HG02642 (cell line): Measurements from ENCODE around the gene MAP3K4.

Experiments used
- ATAC-seq: cut with Tn5 transposase; IDR thresholded peaks from one replicate; pipeline ENCODE4 v1.9.1; 2021; ENCODE audit warnings: mild to moderate bottlenecking; ENCODE audit not compliant: unreplicated experiment, poor library complexity

The MAP3K4 gene

DNA sequence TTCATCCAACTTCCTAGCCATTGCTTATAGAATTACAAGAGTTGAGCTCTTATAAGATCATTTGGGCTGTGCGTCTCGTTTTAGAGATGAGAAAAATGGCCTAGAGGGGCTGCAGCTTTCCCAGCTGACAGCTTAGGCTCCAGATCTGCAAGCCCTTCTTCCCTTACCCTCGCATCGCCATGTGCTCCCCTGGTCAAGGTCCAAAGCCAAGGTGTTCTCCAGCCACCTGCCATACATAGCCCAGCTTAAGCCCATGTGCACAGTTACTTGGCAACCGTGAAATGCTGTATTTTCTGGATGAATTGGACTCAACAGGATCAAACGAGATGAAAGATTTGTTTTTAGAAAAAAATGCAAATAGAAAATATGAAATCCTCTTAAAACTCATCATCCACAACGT, 7.9 kb downstream of the MAP3K4 start:
- ATAC-seq: no peak

DNA sequence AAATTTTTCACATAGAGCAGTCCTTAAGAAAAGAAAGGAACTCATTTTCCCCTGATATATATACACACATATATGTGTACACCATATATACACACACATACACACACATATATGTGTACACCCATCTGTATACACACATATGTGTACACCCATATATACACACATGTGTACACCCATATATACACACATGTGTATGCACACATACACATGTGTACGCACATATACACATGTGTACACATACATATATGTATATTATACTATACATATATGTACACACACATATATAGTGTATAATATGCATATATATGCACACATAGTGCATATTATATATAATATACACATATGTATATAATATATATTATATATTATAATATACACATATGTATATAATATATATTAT, 9.1 kb downstream of the MAP3K4 start:
- no peak for ATAC-seq

DNA sequence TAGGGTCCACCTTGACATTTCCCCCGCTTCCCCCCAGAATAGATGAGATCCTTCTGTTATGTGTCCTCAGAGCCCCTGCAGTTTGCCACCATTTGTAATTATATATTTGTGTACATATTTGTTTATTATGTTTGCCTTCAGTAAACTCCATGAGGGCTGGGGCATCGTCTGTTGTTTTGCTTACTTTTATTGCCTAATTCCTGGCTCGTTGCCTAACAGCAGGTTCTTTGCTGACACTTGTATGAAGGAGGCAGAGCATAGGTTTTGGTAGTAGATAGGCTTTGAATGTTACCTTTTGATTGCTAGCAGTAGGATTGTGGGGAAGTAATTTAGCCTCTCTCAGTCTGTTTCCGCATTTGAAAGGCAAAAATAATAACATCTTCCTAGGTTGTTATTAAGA, 9.9 kb downstream of the MAP3K4 start:
- no peak for ATAC-seq

DNA sequence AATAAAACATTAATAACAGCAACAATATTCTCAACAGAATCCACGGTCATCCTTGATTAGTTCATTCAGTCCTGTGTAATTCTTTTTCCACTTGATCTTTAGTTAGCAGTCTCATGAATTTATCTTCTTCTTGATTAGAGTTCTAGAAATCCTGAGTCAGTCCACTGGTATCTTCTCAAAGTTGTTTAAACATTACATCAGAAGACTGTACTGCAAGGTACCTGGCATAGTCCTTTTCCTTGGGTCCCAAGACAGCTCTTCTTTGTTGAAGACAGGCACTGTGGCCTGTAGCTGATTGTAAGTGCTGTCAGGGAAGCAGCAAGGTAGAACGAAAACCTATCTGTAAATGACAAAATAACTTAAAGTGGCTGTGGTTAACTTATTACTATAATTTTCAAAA, 11.8 kb downstream of the MAP3K4 start:
- no peak for ATAC-seq

DNA sequence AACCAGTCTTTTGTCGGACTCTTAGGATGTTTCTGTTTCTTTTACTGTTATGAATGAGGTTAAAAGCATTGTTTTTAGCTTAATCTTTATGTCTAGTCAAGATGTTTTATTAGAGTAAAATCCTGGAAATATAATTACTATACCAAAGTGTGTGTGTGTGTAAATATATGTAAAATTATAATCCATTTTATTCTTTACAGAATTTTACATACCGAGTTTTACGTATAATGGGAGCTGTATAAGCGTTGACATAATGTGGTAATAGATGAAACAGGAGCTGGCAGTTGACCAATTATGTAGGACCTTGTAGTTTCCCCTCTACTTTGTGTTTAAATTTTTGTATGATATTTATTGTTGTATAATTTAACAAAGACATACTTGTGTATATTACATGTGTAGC, 16.7 kb downstream of the MAP3K4 start:
- ATAC-seq: no peak

DNA sequence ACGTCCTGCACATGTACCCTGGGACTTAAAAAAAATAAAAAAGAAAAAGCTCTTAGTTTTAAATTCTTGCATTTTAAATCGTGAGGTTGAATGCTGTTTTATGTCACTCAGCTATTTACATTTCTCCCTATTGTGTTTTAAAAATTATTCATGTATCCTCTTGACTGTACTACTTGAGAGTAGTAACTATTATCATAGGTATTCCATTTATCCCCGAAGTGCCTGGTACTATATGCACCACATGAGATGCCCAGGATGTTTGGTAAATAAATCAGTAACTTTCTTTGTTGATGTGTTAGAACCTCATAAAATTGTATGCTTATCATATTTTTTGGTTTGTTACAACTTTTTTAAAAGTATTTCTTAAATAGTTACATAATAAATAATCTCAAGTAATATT, 18.4 kb downstream of the MAP3K4 start:
- no peak for ATAC-seq

DNA sequence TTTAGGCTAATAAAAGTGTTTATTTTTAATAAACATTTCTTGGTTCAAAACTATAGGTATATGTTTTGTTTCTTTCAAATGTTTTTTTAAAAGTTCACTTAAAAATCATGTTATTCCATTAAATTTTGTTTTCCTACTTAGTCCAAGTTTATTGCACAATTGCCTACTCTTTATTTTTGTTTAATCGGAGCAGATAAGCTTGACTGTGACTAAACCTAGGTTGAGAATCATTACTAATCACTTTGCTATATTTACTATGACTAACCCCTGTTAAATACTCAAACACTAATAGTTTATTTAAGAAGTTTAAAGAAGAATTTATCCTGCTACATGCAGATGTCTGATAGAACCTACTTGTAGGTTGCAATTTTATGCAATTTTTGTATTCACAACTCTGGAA, 18.8 kb downstream of the MAP3K4 start:
- no peak for ATAC-seq

DNA sequence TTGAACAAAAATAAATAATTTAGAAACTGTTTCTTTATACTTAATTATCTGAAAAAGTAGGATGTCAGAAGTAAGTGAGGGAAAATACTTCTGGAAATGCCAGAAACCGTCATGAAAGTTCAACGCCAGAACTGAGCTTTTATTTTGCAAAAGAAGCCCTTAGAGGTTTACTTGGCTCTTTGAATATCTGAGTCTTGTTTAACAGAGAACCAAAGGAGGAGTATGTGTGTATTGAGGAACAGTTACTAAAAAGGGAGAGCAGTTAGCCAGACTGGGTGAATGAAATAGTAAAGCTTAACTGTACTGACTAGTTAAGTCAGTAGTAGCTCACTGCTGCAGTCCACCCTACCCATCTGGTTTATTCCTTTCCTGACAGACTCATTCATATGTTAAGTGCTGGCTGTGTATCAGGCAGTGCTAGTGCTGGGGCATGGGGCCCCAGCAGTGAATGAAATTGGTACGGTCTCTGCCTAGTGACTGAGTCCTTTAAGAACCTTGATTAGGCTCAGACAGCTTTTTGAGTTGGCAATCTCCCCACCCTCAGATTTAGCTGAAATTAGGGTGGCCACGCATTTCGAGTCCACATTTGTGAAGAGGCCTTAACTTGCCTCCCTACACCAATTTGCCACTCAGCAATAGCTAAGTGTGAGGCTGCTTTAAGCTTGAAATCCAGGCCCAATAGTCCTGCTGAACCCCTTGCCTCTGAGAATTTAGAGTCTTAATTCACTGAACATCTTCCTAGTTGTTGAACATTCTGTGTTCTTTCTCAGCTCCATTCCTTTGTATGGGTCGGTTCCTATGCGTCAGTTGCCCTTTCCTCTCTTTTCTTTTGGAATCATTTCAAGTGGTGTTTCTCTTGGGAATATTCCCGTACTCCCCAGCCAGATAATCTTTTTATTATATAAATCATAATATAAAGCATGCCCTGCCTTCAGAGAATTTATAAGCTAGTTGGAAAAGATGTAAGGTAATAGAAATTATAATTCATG, 20.2 kb downstream of the MAP3K4 start:
- ATAC-seq: no peak

DNA sequence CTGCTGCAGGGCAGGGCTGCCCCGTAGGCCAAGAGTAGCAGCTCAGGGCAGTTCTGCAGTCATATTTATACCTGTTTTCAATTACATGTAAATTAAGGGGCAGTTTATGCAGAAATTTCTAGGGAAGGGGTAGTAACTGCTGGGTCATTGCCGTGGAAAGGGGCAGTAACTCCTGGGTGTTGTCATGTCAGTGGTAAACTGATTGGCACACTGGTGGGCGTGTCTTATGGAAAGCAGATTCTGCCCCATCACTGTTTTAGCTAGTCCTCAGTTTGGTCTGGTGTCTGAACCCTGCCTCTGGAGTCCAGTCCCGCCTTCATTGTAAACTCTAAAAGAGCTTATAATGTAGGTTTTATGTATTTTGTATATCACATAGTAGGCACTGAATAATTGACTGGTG, 22.1 kb downstream of the MAP3K4 start:
- ATAC-seq: no peak

DNA sequence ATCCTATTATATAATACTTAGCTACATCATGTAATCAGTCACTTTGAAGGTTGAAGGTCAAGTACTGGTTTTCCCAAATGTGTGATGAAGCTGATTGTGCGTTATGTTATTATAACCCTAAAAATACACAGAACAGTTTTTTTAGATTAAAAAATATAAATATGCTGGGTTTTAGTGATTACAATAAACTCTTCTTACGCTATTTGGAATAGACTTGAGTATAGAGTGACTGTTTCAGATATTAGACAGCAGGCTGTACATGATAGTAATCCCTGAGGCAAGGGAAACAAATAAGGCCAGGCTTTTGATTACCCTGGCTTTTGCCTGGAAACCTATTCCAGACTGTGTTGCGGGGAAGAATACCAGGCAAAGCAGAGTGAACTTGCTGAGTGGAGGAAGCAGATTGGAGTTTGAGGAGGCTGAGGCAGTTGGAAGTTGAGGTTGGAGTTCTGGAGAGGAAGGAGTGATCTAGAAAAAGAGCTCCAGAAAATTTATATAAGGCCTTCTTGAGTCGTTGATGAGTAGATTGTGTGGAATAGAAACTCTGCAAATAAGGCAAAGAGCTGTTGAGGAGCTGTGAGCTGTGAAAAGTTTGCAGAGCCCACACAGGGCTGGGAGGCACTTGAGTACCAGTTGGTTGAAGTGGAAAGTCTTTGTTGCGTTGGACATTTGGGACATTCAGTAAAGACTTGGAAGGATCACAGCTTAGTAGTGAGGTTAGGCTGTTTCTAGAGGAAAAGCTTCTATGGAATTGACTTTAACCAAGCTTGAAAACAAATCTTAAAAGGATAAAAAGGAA, 26.4 kb downstream of the MAP3K4 start:
- no peak for ATAC-seq

DNA sequence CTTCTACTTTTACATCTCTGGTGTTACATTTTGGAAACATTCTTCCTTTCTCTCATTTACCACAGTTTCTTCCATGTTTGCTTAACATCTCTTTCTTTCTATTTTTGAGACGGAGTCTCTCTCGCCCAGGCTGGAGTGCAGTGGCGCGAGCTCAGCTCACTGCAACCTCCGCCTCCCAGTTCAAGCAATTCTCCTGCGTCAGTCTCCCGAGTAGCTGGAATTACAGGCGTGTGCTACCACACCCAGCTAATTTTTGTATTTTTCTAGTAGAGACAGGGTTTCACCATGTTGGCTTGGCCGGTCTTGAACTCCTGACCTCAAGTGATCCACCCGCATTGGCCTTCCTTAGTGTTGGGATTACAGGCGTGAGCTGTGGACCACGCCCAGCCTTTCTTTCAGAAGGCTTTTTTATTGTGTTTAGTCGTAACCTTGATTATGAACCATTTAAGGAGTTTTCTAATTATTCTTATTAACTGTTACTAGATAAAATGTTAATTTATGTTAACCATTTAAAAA, 27.8 kb downstream of the MAP3K4 start:
- ATAC-seq: no peak

DNA sequence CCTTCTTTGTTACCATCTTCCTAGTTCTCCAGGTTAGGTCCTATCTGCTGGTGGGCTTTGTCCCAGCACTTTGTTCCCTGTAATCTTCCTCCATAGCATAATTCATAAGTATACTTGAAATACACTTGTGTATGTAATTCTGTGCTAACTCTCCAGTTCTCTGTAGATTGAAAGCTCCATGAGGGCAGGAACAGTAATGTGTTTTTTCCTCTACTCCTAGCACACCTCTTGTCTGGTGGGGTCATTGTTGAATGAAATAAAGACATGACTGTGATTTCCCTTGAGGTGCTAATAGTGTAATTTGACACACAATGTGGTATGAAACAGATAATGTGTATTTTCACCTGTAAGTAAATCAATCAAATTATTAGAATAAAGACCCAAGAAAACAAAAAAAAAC, 30.0 kb downstream of the MAP3K4 start:
- no peak for ATAC-seq

DNA sequence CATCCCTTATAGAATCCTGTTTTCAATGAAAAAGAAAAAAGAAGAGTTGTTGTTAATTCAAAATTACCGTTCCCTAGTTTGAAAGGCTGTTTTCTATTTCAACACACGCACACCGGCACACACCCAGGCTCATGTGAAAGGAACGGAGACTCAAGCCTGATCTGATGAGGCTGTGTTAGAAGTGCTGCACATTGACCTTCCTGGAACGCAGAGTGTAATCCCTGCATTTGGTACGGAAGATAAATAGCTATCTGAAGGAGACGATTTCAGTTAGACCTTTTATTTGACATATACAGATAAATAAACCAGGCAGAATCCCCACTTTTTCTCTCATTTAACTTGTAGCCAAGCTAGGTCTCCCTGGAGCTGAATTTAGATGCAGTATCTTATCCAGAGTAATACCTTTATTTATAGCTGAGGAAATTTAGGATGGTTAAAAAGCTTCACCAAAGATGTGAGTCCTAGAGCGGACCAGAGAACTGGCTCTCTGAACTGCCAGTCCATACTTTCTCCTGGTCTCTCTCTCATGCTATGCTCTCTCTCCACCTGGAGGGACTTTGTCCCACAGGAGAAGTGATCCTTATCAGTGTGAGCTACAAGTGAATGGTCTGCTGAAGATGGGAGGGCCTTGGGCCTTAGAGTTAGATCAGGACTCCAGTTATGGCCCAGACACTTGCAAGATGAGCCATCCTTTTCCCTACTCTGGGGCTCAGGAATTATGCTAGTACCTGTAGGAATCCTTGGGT, 30.6 kb downstream of the MAP3K4 start:
- no peak for ATAC-seq

DNA sequence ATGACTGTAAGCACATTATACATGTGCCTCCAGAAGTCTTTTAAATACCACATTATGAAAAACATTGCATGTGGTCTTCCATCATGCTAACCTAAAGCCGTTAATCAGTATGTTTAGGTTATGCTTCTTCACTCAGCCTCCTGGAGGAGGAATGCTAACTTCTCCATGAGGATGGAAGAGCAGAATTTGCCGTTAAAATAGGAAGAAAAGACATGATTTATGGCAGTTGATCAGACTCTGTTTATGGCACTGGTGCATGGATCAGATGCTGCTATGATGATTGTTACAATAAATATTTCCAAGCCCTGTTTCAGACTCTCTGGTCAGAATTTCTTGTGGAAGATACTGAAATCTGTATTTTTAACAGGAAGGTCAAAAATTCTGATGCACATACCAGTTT, 31.7 kb downstream of the MAP3K4 start:
- ATAC-seq: no peak

DNA sequence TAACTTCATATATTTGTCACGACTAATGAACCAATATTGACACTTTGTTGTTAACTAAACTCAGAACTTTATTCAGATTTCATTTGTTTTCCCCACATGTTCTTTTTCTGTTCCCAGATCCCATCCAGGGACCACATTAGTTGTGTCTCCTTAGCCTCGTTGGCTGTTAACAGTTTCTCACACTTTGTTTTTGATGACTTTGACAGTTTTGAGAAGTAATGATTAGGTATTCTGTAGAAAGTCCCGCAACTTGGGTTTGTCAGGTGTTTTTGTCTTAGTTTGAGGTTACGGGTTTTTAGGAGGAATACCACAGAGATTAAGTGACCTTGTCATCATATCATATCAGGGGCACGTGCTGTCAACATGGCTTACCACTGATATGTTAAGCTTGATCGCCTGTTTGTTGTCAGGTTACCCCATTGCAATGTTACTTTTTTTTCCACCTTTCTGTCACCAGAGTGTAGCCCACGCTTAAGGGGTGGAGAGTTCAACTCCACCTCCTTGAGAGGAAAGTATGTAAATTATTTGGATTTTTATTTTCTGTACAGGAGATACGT, 32.9 kb downstream of the MAP3K4 start:
- no peak for ATAC-seq

DNA sequence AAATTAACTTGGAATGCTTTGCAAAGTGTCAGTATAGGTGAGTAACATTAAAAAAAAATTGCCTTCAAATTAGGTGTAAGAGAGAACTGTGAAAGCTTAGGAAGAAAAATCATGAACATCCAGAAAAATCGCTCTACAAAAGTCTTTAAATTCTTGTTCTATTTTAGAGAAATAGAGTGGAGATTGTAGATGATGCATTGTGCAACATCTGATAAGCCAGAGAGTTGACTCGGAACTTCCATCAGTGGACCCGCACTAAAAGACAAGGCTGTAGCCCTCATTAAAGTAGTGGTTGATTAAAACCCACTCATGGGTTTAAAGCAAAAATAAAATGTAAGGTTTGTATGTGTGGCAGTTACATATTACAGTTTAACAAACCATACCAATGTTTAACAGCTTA, 35.8 kb downstream of the MAP3K4 start:
- ATAC-seq: no peak

DNA sequence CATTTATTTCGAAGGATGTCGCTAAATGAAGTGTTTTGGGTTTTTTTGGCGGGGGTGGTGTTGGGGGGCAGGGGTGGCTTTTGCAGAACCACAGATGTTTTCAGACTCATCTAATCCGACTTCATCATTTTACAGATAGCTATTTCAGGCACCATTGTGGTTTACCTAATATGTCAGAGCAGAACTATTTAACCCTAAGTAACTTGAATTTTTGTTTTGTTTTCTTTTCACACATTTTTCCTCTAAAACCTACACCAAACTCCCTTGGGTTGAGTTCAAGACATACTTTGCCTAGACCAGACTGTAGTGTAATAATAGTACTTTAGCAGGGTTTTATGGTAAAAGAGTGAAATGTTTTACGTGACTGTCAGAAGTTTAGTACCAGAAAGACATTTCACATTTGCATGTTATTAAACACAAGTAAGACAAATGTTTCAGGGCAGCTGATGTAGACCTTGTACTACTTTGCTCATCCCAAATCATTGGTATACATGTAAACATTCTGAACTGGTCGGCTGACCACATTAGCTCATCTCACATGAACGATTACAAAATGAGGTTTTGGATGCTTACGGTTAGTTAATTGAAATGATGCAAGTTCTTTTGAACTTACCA, 37.7 kb downstream of the MAP3K4 start:
- ATAC-seq: peak; percentile 80

DNA sequence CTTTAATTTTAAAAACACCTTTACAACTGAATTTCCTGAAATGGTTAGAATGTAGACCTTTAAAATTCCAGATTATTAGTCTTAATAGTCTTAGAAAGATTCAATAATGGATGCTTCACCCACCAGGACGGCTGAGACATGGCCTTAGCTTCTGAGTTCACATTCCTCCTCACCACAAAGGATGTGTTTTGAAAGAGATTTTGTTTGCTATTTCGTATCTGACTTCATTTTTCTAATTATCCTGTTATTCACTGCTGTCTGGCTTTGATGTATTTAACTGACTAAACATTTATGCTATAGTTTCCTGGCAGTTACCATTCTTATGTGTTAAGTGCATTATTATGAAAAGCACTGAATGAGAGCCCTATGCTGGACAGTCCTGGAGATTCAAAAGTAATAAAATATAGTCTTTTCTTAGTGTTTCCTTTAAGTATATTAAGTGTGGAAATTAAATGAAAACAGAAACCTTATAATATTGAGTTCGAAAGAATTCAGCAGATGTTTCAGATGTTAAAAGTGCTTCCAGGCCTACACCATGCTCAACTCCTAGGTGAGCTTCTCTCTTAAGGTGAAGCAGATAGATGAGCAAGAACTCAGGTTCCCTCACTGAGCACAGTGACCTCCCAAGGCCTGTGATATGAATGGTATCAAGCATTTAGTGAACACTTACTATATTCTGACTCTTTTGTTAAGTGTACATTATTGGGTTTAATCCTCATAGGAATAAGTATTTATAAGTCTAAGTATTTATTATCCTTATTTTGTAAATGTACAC, 40.3 kb downstream of the MAP3K4 start:
- ATAC-seq: no peak

DNA sequence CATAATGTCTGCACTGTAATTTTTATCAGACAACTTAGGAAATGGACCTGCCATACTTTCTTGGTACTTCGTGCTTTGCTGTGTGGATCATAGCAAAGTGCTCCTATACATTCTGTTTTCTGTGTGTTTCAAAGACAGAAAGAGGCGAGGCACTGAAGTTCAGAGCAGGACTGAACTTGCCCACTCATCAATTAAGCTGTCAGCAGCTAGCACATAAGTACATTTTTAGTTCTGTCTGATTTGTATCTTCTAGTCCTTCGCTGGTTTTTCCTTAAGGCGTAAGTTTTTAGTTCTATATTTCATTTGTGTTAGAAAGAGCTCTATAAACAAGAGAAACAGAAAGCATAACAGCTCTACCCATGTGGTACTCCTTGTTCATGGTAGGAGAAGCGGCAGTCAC, 42.1 kb downstream of the MAP3K4 start:
- ATAC-seq: no peak
